GM04504 (cell line): ENCODE data around the gene WT1.
"Not testable (repeated sequence)": the region's sequence is repeated elsewhere in the genome, so short reads cannot be mapped to it uniquely, and the experiment has no call there.

Experiments
- DNase-seq: peaks from one replicate; pipeline ENCODE4 v3.0.0-alpha.2; 2012; ENCODE audit warnings: low read depth

Gene WT1

DNA sequence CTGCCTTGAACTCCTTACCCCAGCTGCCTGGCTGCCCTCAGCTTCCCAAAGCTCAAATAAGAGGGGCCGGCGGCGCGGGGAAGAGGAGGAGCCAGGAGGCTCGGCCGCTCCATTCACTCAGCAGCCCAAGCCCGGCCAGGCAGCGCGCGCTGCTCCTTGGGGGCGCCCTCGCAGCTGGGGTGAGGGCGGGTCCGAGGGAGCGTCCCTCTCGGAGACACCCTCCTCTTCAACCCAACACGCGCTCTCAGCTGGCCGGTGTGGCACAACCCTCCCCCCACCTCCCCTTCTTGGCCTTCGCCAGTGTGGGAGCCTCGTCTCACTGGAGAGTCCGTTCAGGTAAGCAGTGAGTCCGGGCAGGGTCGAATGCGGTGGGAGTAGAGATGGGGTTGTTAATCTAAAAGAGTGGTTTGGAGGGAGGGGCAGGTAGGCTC lies at the start of gene WT1:
WT1 (minus strand) TSS at position 29 of the 431 bp plus-strand sequence.
- DNase-seq = no peak

DNA sequence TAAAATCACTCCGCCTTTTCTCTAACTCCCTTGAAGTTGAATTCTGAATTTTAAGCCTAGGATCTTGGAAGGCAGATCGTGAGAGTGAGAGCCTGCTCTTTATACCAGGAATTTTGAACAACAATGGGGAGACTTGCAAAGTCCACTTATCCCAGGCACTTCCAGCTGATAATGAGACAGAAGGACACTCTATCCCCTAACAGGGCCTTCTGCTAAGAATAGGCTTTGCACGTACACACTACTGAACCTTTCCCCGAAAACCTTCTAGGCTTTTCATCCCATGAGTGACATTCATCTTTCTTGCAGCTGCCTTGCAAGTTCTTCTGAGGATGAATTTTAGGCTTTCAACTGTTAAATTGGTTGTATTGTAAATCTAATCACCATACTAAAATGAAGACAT lies 44.0 kb upstream of the WT1 start:
- DNase-seq = no peak

DNA sequence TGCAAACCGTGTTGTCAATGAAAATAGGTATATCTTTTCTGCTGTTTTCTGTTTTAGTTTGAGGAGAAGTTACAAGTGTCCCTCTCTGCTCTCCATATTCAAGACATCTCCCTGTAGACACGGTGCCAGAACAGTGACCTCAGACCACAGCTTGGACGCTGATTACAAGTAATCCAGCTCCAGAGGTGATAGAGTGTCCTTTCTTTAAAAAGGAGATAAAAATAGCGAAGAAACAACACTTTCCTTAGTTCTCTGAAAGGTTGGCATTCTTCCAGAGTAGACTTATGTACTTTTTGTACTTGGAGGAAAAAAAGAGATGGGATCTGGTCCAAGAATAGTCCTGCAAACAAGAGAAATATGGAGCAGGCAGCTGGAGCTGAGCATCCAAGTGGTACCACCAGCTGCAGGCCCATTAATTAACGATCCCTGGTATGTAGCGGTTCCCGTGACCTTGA lies 43.0 kb upstream of the WT1 start:
- no peak for DNase-seq

DNA sequence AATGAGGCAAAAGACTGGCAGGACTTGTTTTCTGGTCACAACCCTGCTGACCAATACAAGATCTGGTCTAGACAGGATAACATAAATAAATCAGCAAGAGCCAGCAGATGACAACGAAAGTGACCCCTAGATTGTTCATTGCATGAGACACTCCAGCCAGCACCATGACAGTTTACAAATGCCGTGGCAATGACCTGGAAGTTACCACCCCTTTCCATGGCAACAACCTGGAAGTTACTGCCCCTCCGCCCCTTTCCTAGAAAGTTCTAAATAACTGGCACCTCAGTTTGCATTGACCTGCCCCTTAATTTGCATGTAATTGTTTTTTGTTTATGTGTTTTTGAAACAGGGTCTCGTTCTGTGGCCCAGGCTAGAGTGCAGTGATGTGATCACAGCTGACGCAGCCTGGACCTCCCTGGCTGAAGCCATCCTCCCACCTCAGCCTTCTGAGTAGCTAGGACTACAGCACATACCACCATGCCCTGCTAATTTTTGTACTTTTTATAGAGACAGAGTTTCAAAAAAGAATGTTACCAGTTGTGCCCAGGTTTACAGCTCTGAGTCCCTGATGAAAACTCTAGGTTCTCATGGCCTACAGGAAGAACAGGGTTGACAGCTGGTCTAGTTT lies 38.1 kb upstream of the WT1 start:
- DNase-seq = no peak

DNA sequence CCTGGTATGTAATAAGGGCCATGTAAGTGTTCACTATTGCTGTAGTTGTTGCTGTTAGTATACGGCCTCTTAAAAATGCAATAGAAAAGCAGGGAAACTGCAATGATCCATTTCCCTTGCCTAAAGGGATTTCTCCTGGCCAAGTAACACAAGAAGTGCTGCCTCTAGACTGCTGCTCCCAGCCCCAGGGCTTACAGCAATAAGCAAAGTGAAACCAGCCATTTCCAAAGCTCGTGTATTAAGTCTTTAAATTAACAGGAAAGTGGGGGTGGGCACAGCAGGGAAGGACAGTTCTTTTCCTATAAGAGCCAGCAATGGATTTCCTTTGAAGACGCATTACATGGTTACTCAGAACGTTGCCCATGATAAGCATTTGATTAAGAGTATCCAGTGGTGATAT lies 36.9 kb upstream of the WT1 start:
- no peak for DNase-seq

DNA sequence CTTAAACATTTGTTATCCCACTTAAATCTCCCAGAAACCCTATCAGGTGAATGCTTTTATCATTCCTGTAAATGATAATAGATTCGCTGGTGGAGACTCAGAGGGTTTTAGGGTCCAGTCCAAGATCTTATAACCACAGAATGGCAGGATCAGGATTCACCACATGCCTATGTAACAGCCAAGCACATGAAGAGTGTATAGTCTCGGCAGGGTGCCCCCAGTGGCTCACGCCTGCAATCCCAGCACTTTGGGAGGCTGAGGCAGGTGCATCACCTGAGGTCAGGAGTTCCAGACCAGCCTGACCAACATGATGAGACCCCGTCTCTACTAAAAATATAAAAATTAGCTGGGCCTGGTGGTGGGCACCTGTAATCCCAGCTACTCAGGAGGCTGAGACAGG lies 36.2 kb upstream of the WT1 start:
- DNase-seq = not testable (repeated sequence)

DNA sequence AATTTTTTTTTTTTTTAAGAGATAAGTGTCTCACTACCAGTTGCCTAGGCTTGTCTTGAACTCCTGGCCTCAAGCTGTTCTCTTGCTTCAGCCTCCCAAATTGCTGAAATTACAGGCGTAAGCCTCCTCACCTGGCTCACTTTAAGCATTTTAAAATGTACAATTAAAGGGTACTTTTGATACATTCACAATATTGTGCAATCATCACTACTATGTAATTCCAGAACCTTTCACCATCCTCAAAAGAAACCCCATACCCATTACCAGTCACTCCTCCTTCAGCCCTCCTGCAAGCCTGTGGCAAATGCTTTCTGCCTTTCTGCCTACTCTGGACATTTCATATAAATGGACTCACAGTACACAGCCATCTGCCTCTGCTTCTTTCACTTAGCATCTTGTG lies 34.5 kb upstream of the WT1 start:
- DNase-seq = no peak

DNA sequence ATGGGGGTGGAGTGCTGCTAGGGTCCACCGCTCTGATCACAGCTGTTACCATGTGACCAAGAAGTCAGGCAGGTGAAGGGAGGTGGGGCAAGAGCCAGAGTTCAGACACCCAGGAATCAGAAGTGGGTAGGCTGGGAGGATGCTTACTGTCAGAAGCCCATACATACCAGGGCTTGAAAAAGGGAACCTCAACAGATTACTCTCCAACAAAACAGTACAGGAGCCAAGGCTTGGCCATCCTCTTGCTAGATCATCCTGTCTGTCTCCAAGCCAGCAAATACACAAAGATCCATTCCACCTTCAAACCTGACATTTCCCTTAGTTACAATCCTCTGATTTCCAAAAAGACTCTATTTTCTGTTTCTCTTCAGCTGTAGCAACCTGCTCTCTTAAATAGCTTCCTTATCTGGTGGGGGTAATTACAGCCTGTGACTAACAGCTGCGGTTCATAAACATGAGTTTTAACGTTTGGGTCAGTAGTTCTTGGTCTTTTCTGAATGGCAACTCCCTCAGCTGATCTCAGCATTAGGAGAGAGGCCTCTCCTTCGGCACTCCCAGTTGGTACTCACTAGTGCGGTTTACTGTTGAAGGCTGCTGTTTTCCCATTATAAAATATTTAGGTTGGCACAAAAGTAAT lies 31.1 kb upstream of the WT1 start:
- no peak for DNase-seq

DNA sequence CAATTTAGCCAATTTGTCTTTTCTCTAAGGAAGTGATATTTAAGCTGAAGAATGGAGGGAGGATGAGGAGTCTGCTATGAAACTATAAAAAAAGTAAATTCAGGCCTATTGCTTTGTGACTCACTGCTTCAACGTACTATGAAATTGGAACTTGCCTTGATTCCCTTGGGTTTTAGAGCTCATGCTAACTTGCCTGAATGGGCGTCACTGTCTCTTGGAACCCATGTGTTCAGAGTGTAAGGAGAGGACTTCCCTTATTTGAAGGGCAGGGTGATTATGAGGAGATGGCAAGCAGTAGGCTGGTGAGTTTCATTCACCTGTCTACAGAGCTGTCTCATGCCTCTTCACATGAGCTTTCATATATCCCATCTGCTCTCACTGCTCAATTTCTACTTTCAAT lies 28.7 kb upstream of the WT1 start:
- no peak for DNase-seq

DNA sequence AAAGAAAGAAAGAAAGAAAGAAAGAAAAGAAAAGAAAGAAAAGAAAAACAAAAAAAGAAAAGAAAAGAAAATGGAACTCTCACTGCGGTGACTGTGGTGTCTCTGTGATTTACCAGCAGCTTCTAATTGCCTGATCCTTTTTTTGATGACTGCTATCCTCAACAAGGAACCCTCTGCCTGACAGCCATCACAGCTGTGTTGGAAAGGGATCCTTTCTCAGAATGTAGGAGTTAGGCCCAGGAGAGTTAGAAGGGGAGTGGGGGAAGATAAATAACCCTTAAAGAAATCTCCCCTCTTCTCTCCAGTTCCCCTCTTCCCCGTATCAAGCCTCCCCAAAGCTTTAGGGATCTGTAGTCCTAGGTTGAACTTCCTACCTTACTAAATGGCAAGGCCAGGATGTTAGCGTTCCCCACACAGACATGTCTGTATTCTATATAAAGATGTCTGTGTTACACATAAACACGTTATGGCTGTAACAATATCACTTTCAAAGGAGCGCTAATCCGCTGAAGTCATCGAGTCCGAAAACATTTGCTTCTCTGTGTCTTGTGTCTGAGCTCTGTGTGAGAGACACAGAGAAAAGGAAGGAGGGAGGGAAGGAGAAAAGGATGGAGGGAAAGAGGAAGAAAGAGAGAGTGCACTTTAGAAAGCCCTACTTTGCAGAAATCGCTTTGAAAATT lies 26.8 kb upstream of the WT1 start:
- no peak for DNase-seq

DNA sequence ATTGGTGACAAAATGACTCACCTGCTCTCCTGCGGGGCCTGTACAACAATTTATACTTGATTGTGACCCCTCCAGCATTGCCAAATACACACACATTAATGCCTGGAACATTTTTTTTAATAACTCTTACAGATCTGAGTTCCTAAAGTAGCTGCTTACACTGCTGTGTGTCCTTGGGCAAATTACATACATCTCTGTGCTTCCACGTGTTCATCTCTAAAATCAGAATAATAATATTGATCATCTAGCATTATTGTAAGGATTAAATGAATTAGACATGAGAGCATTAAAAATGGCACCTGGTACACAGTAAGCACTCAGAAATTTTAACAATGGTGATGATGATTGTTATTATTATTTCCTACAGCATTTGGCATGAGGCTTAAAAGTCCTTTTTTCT lies 21.5 kb upstream of the WT1 start:
- no peak for DNase-seq

DNA sequence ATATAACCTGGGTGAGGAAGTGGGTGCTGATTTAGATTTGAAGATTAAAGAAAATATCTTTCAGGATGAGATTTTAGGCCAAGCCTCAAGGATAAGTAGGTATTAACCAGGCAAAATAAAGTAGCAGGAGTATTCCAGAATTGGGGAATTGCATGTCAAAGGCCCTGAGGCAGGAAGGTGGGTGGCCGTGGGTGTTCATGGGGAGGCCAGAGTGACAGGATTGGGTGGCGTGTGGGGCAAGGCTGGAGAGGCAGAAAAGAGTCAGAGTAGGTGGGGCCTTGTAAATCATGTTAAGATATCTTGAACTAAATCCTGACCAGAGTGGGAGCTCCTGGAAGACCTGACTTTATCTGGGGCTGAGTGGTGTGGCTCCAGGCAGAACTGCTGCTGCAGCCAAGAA lies 19.7 kb upstream of the WT1 start:
- DNase-seq = no peak

DNA sequence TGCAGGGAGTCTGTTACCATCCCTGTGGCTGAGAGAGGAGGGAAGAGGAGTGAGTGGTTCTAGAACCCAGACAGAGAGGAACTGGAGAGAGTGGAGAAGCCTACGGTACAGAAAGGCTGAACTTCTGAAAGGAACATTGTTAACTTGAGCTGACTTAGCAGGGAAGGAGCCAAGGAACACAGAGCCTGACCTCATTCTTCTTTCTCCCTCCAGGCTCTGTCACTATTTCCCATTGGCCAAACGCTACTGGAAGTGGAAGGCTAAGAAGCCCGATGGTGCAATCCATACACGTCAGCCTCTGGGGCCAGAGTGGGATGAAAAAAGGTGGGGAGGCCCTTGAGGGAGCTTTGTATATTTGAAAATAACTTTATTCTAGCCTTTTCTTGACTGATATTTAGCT lies 16.5 kb upstream of the WT1 start:
- DNase-seq = no peak

DNA sequence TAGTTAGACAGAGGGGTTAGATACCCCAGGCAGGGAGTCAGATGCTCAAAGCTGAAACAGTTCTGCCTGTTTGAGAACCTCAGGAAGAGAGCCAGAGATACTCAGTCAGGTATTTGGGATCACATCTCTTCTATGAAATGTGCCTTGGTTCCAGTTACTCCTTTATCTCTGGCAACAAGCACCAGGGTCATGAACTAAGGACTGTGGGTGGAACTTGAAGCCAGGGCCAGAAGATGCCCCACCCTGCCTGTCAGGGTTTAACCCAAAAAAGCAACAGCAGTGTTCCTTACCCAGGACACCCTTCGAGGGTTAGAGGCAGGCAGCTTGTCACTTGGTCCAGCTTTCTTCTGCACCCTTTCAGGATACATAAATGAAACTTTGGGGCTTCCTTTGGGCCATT lies 15.0 kb upstream of the WT1 start:
- no peak for DNase-seq

DNA sequence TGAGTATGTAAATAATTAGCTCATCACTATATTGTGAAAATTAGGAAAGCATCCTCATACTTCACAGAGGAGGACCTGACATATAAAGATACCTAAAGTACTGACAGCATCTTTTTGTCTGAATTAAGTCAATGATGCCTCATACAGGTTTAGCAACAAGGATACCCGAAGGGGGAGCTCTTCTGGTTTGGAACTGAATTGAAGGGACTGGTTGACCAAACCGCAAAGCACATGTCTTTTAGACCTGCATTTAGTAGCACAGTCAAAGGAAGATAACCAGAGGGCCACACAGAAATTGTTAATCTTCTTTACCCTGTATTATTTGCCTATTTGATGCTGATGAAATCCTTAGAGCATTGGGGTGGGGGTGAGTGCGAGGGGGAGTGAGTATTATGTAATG lies 12.9 kb upstream of the WT1 start:
- no peak for DNase-seq

DNA sequence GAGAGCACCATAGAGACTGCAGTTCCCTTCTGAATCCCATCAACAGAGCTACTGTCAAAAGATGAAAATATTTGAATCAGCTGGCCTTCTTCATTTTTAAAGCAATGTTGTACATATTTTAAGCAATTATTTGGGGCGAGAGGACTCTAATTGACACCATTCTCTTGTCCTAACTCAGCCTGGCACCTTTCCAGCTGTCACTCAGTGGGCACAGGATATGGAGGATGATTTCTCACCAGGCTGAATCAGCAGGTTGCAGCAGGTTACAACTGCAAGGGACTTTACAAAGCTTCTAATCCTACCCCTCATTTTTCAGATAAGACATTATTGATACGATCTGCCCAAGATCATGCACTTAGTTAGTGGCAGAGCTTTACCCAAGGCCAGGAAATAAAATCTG lies 11.9 kb upstream of the WT1 start:
- DNase-seq = no peak

DNA sequence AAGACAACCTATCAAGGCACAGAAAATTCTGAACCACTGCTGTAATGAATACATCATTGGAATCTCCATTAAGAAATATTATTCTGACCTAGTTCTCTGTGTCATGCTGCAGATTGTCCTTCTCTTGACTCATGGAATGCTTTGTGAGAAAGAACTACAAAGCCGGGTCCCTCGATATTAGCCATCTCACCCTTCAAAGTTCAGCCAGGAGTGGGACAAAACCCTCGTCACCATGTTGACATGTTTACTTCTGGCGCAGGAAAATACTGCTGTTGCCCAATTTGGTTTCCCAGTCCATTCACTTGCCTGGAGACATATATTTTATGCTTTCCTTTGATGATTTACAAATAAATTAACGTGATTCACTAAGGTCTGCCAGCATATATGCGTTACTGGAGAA lies 10.9 kb upstream of the WT1 start:
- DNase-seq = no peak

DNA sequence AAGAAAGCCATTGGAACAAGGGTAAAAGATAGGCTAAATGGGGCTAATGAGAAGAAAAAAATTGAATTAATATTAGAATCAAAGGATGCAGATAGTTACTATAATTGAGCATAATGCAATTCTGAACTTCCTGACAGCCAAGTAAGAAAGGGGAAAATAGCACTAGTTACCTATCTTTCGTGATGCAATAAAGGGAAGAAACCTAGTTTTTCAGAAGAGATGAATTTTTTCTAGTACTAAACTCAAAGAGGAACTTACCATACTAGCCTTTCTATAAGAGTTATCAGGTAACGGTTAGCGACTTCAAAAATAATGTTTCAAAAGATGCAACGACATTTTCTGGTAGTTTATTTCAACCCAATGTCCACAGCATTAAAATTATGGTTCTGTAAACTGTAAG lies 8.8 kb upstream of the WT1 start:
- DNase-seq = no peak

DNA sequence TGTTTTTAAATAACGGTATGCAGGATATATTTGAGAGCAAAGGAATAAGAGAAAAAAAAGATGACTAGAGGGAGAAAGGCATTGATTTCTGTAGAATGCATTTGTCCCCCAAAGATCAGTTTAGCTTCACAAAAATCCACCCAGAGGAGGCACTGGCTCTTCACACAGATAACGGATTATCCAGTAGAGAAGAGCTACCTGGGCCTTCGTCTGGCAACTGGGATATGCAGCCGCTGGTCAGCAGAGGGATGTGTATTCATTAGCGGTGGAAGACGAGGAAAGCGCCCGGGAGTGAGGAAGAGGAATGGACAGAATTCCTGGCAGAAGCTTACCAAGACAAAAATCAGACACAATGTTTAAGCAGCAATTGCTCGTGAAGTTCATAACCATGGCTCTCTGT lies 5.6 kb upstream of the WT1 start:
- no peak for DNase-seq

DNA sequence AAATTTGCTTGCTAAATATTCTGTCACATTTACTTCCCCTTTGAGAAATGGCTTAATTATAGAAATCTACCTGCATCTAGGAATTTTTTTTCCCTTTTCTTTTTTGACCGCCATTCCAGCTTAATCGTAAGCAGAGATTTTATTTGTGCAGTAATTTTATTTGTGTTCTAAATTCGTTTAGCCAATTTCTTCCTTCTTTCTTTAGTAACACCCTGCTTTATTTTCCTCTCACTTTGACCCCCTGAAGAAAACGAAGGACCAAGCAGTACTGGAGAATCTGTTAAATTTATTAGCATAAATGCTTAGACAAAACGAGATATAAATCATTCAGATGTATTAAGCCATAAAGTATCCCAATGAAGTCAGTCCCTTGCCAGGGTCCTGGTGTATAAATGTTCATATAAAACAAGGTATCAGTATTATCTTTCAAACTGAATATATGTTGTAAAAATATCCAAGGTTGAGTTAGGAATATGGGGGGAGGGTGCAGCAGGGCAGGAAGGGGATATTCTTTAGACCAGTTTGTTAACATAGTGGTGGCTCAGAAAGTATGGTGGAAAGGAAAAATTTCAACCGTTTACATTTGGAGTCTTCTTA lies 5.1 kb upstream of the WT1 start:
- no peak for DNase-seq

DNA sequence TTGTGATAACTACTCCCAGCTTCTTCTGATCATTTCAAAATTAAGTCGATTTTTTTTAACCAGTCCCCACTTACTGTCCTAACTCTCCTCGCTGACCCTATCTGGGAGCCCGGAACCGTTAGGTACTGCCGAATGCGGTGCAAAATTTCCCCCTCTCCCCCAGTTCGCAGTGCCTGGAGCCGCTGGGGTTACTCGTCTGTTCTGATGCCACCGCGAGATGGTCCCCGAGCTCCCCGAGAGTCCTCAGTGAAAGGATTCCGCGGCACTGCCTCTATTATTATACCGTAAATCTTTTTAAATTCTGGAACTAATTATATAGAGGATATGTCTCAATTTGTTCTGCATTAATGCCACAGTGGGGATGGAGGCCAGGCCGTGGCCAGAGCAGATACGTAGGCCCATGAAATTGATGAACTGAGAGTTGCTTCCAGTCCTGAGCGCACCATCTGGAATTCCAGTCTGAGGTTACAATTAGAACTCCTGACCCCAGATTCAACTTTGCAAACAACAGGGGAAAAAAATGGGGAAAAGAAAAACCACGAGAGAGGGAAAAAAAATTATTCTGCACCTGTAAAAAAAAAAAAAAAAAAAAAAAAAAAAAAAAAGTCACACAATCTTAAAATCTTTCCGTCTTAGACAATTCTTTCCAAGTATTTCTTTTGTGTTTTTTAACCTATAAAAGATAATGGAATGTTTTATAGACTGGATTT lies 4.3 kb upstream of the WT1 start:
- no peak for DNase-seq

DNA sequence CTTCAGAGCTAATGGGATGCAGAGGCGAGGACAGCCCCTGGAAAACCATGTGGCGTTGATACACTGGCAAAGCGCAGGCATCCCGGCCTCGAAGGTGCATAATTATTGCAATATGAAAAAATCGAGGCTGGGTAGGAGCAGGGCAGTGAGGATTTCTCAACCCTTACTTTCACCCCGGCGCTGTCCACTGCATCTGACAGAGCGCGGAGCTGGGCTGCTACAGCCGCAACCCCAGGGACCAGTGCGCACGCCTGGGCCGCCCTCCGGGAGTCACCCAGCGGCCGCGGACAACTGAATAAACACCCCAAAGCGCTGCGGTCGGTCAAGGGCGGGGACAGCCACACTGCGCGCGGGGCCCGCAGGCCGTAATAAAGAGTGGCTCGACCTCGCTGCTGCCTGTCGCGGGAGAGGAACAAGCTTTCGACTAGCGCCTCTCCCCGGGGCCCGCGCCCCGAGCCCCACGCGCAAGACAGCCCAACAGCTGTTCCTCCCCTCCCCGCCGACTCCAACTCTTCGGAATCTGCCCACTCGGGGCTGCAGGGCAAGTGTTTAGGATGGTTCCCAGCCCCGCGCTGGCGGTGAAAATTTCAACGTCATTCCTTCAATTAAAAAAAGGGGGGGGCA lies 3.6 kb upstream of the WT1 start:
- no peak for DNase-seq
